Mucosa of gallbladder (tissue), 1 donor: Measurements from ENCODE around the gene FIZ1. TPM values are rescaled to one million over a fixed set of nuclear protein-coding genes. Genes with fewer than 3 reads are reported as not detected.
"Not testable (repeated sequence)": the region's sequence is repeated elsewhere in the genome, so short reads cannot be mapped to it uniquely, and the experiment has no call there.

Experiments used
- DNase-seq: peaks from one replicate; pipeline ENCODE4 v3.0.0-alpha.2; 2020; ENCODE audit warnings: low spot score
- total RNA-seq: library from RNA; stranded (reverse); gene quantifications from one replicate; pipeline ENCODE4 v1.2.1, GENCODE V29; 2021
- donor health status: DM: no; HTN: no; CAD: no.

The FIZ1 gene
- total RNA-seq, 1 donor from 2014 or later = 22.7 TPM

- DNase-seq = no peak
These were observed 4.2 kb downstream of the FIZ1 start for GRCh38 chr19:55594996-55595545.

DNA sequence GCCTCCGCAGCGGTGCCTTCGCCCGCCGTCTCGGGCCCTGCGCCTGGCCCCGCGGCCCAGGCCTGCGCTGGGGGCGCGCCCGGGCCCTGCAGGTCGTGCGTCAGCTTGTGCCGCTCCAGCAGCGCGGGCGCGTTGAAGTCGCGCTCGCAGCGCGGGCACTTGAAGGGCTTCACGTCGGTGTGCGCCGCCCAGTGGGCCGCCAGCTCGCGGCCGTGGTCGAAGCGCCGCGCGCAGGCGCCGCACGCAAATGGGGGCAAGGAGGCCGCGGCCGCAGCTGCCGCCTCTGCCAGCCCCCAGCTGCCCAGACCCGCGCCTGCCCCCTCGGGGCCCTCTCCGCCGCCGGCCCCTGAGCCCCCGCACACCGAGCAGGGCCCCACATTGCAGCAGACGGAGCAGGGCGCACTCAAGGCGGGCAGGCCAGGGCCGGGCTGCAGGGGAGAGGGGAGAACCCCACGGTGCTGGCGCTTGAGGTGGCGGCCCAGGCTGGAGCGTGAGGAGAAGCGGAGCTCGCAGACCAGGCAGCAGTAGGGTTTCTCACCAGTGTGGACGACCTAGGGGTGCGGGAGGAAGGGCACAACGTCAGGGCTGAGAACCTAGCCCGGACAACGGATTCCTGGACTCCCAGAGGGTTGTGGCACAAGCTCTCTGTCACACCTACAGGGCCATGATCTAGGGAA lies 6.1 kb downstream of the FIZ1 start:
- DNase-seq = no peak

DNA sequence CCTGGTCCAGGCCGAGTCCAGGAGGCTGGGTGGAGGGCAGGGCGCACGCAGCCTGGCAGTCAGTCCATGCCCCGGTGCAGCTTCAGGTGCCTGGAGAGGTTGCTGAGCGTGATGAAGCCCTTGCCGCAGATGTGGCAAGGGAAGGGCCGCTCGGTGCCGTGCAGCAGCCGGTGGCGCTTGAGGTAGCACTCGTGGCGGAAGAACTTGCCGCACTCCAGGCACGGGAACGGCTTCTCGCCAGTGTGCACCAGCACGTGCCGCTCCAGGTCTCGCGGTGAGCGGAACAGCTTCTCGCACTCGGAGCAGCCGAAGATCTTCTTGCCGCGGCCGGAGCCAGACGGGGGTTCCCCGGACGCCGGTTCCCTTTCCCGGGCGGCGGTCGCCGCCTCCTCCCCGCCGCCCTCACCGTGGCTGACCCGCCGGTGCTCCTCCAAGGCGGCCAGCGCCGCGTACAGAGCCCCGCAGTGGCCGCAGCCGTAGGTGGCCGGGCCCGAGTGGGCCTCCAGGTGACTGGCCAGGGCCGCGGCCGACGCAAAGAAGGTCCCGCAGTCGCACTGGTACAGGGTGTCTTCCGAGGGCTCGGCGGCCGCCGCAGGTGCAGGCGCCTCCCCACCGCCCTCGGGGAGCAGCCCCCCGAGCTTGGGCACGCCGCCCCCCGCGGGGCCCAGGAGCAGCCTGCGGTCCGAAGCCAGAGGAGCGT lies 6.8 kb downstream of the FIZ1 start:
- no peak for DNase-seq

GRCh38 chr19:55591555-55591954 lies 7.8 kb downstream of the FIZ1 start:
- DNase-seq = no peak

- DNase-seq = no peak
These were observed 8.7 kb downstream of the FIZ1 start for GRCh38 chr19:55590617-55591016.

DNA sequence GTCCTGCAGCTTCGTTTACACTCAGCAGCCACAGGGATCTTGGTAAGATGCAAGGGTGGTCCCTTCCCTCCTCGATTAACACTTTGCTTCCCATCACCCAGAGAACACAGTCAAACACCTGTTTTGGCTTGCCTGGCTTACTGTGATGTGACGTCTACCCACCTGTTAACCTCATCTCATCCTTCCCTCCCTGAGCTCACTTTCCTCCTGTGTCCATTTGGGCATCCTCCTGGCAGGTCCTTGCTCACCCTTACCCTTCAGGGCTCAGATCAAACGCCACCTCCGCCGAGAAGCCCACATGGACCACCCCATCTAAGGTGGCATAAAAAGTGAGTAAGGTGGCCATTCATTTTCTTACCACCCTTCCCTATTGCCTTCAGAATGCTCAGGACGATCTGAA lies 9.2 kb downstream of the FIZ1 start:
- no peak for DNase-seq

DNA sequence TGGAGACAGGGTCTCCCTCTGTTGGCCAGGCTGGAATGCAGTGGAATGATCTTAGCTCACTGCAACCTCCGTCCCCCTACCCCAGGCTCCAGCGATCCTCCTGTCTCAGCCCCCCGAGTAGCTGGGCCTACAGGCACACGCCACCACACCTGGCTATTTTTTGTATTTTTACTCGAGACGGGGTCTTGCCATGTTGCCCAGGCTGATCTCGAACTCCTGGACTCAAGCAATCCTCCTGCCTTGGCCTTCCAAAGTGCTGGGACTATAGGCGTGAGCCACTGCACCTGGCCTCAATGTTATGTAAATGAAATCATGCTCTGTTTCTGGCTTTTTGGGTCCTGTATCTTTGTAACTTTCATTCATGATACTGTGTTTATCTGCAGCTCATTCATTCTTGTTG lies 10.6 kb downstream of the FIZ1 start:
- DNase-seq = no peak

DNA sequence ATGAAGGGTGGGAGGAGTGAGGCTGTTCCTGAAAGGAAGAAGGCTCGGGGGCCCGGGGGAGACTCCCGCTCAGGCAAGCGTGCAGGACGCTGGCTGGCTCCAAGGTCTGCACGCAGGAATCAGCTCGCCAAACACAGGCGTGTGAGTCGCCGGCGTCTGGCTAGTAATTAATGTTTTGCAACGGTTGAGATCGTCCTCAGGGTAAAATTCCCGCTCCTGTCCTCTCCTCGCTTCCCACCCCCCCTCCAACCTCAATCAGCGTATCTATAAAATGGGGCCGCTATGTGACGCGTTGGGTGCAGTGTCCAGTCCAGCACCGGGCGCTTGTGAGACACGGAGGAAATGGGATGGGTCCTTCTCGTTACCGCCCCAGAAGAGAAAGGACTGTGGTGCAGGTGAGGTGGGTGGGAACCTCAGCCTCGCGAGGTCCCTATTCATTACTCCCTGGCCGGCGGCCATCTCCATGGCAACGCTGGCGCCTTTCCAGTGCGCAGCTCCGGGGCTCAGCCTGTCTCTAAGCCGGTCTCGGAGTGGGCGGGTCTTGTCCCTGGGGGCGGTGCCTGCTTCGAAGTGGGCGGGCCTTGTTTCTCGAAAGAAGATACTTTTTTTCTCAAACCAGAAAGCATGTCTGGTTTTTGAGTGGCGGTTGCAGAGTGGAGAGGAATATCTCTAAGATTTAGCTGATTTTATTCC lies 12.2 kb downstream of the FIZ1 start:
- peak; percentile 97 for DNase-seq

- no peak for DNase-seq
These were observed 13.5 kb downstream of the FIZ1 start for GRCh38 chr19:55585658-55586339.

- no peak for DNase-seq
These were observed 14.4 kb downstream of the FIZ1 start for GRCh38 chr19:55584871-55585270.

DNA sequence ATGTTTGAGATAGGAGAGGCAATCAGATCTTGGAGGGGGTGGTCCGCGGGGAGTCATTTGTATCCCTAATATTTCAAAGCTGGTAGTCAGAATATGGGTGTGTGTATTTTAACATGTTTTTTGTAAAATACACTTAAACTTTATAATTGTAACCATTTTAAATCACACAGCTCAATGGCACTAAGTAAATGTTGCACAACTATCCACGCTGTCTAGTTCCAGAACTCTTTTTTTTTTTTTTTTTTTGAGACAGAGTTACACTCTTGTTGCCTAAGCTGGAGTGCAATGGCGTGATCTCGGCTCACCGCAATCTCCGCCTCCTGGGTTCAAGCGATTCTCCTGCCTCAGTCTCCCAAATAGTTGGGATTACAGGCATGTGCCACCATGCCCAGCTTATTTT lies 15.4 kb downstream of the FIZ1 start:
- DNase-seq = not testable (repeated sequence)

GRCh38 chr19:55582284-55582683 lies 17.0 kb downstream of the FIZ1 start:
- not testable (repeated sequence) for DNase-seq

- DNase-seq = no peak
These were observed 17.5 kb downstream of the FIZ1 start for GRCh38 chr19:55581823-55582223.

DNA sequence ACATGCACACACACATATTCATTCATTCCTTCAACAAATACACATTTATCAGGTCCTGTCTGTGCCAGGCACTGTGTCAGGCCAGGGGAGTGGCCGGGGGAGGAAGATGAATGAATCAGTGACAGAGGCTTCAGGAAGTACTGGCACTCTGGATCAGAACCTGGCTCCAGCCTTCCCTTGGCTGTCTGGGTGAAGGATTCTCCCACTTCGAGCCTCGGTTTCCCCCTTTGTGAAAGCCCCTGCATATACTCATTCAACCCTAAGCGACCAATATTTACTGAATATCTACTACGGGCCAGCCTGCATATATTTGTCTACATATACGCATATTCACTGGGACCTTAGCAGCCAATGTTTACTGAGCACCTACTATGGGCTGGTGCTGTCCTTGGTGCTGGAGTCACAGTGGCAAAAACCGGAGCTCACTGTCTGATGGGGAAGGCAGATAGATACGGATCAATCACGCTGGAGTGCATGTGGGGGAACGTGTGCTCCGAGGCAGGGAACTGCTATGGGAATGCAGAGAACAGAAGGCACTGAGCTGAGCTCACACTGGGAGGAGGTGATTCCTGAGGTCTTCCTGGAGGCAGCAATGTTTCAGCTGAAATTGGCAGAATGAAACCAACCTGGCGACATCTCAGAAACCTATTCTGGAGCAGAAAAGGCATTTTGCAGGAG lies 18.0 kb downstream of the FIZ1 start:
- no peak for DNase-seq

GRCh38 chr19:55580628-55581144 lies 18.6 kb downstream of the FIZ1 start, which contains the start of gene ZNF579:
ZNF579 (minus strand) TSS chr19:55580848; CDS start chr19:55579639, 1,209 bp downstream.
- peak; percentile 86 for DNase-seq

DNA sequence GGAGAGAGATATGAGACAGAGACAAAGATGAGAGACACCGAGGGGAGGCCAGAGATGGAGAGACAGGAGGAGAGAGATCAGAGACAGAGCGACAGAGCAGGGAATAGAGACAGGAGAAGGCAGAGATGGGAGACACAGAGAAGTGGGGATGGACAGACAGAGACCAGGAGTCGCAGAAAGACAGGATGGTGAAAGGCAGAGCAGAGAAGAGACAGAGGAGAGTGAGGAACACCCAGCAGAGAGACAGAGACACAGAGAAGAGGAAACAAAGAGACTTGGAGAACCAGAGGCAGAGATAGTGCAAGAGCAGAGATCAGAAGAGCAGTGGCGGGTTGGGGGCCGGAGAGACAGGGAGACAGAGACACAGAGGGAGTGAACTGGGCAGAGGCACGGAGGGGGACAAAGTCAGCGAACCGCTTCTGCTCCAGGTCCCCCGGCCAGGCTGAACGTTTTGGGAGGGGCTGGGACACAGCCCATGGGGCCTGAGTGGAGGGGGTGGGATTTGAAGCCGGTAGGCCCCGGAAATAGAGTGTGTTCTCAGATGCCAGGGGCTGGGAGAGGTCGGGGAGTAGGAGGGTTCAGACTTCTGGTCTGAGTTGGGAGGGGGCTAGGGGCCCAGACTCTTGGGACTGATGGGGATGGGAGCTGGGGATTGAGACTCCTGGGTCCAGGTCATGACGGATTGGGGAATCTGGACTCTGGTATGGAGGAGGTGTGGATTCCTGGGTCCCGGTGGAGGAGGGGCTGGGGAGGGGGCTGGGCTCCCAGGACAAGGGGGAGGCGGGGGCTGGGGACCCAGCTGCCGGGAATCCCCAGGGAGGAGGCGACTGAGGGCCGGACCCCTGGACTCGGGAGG lies 19.3 kb downstream of the FIZ1 start:
- DNase-seq = no peak

GRCh38 chr19:55578761-55579747 lies 20.3 kb downstream of the FIZ1 start:
- DNase-seq = no peak

DNA sequence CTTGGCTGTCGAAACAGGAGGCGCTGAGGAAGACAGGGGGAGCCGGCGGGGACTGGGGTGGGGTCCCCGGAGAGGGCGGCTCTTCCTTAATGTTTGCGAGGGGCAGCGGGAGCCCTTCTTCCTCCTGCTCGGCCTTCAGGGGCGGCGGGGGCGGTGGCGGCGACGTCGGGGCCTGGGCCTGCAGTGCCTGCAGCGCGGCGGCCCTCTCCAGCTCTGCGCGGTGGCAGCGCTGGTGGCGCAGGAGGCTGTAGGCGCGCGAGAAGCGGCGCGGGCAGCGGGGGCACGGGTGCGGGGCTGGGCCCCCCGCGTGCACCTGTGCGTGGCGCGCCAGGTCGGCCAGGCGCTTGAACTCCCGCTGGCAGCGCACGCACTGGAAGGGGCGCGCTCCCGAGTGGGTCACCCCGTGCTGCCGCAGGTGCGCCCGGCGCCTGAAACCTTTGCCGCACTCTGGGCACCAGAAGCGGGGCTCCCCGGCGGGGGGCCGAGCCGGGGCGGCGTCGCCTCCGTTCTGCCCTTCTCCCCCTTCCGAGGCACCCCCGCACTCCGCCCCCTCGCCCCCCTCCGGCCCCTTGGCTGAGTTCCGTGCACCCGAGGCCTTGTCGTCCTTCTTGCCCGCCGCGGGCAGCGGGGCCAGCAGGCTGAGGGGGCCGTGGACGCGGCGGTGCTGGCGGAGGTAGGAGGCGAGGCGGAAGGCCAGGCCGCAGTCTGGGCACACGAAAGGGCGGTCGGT lies 21.1 kb downstream of the FIZ1 start:
- no peak for DNase-seq
